Memory B cell (primary cell): ENCODE data around the gene MEOX1.

Experiments used
- ATAC-seq: fragments of 150-1000 bp; cut with Tn5 transposase; 2 replicates; pipeline ENCODE4 v1.10.0; 2021; ENCODE audit warnings: low read depth, mild to moderate bottlenecking, moderate library complexity
- DNase-seq, 2 donors: peaks; one replicate each; pipeline ENCODE4 v3.0.0; 2022; ENCODE audit warnings: low spot score in 2 of 2
- H3K27ac Mint-ChIP-seq: one replicate; pipeline ENCODE4 v1.8.0; 2022; ENCODE audit warnings: mild to moderate bottlenecking, moderate library complexity, mixed read lengths
- H3K27me3 Mint-ChIP-seq: one replicate; pipeline ENCODE4 v1.8.0; 2022; ENCODE audit warnings: mixed read lengths
- H3K36me3 Mint-ChIP-seq: one replicate; pipeline ENCODE4 v1.8.0; 2022; ENCODE audit warnings: mild to moderate bottlenecking, mixed read lengths
- H3K4me1 Mint-ChIP-seq: one replicate; pipeline ENCODE4 v1.8.0; 2022; ENCODE audit warnings: mixed read lengths
- H3K4me3 Mint-ChIP-seq: one replicate; pipeline ENCODE4 v1.8.0; 2022; ENCODE audit warnings: mild to moderate bottlenecking, moderate library complexity, mixed read lengths
- H3K9me3 Mint-ChIP-seq: one replicate; pipeline ENCODE4 v1.8.0; 2022; ENCODE audit warnings: mixed read lengths

MEOX1 gene

GRCh38 chr17:43597624-43598356 lies 63.9 kb downstream of the MEOX1 start:
- ATAC-seq (no peak), DNase-seq (no peak)
- H3K36me3 Mint-ChIP-seq, result peaks cover 1% of the 10 kb centered on the region
- H3K4me1 Mint-ChIP-seq, result peaks cover 5% of the 10 kb centered on the region
- H3K27me3 Mint-ChIP-seq, result peaks cover 4% of the 10 kb centered on the region
- H3K9me3 Mint-ChIP-seq, result no peaks in the 10 kb centered on the region
- H3K27ac Mint-ChIP-seq, result no peak overlapping the region
- no peak overlapping the region for H3K4me3 Mint-ChIP-seq

- Mint-ChIP-seq H3K4me3 (no peak overlapping the region), H3K4me1 (peaks cover 12% of the 10 kb centered on the region), H3K27me3 (peaks cover 4% of the 10 kb centered on the region), H3K36me3 (peaks cover 1% of the 10 kb centered on the region), H3K27ac (no peak overlapping the region), H3K9me3 (no peaks in the 10 kb centered on the region)
- ATAC-seq (no peak), DNase-seq (no peak)
These were observed 66.3 kb downstream of the MEOX1 start for GRCh38 chr17:43595466-43595865.

- ATAC-seq, result no peak
These were observed 69.8 kb downstream of the MEOX1 start for GRCh38 chr17:43591779-43592562.

GRCh38 chr17:43591001-43591400 lies 70.7 kb downstream of the MEOX1 start:
- DNase-seq, result no peak
- no peak for ATAC-seq
- Mint-ChIP-seq H3K27ac (no peak overlapping the region), H3K36me3 (peaks cover 1% of the 10 kb centered on the region), H3K4me3 (no peak overlapping the region), H3K9me3 (peaks cover 2% of the 10 kb centered on the region), H3K27me3 (no peaks in the 10 kb centered on the region), H3K4me1 (peaks cover 12% of the 10 kb centered on the region)

More at GRCh38 chr17:43591779-43592562, 69.8 kb downstream of the MEOX1 start:
- Mint-ChIP-seq H3K4me3 (no peak overlapping the region), H3K9me3 (peaks cover 2% of the 10 kb centered on the region), H3K36me3 (peaks cover 1% of the 10 kb centered on the region), H3K27ac (no peak overlapping the region), H3K27me3 (no peaks in the 10 kb centered on the region), H3K4me1 (peaks cover 12% of the 10 kb centered on the region)
- DNase-seq, result no peak
